ENCODE data around the gene CTXND1. TPM values are rescaled to one million over a fixed set of nuclear protein-coding genes. Genes with fewer than 3 reads are reported as not detected.
"Not testable (repeated sequence)": the region's sequence is repeated elsewhere in the genome, so short reads cannot be mapped to it uniquely, and the experiment has no call there.

The CTXND1 gene
- polyA plus RNA-seq, 4 donors: 9.4 to 14.1 (median 11.8) TPM

- DNase-seq (ENCODE audit: low read depth in 4 of 4, low spot score in 3 of 4): no peak
These were observed 89.9 kb downstream of the CTXND1 start for GRCh38 chr15:80162059-80162554.

- DNase-seq (ENCODE audit: low read depth in 4 of 4, low spot score in 3 of 4): no peak
These were observed 90.5 kb downstream of the CTXND1 start for GRCh38 chr15:80161468-80162016.

- DNase-seq (ENCODE audit: low read depth in 4 of 4, low spot score in 3 of 4): no peak
These were observed 91.3 kb downstream of the CTXND1 start for GRCh38 chr15:80160570-80161156.

- no peak for DNase-seq (ENCODE audit: low read depth in 4 of 4, low spot score in 3 of 4)
These were observed 92.0 kb downstream of the CTXND1 start for GRCh38 chr15:80159811-80160569.

GRCh38 chr15:80159301-80159700 is 92.7 kb downstream of the CTXND1 start:
- DNase-seq (ENCODE audit: low read depth in 4 of 4, low spot score in 3 of 4): no peak

- no peak for DNase-seq (ENCODE audit: low read depth in 4 of 4, low spot score in 3 of 4)
These were observed 94.8 kb downstream of the CTXND1 start for GRCh38 chr15:80157215-80157614.

GRCh38 chr15:80156176-80156720 is 95.8 kb downstream of the CTXND1 start:
- DNase-seq (ENCODE audit: low read depth in 4 of 4, low spot score in 3 of 4): no peak

- not testable (repeated sequence) for DNase-seq (ENCODE audit: low read depth in 4 of 4, low spot score in 3 of 4)
These were observed 96.4 kb downstream of the CTXND1 start for GRCh38 chr15:80155378-80156175.

- DNase-seq (ENCODE audit: low read depth in 4 of 4, low spot score in 3 of 4): no peak
These were observed 97.0 kb downstream of the CTXND1 start for GRCh38 chr15:80155001-80155377.

- DNase-seq (ENCODE audit: low read depth in 4 of 4, low spot score in 3 of 4): no peak
These were observed 97.7 kb downstream of the CTXND1 start for GRCh38 chr15:80154336-80154735.

GRCh38 chr15:80153900-80154299 is 98.1 kb downstream of the CTXND1 start:
- DNase-seq (ENCODE audit: low read depth in 4 of 4, low spot score in 3 of 4): no peak

- peak in 3 of 4 donors; percentile 38 to 44 (median 38) for DNase-seq (ENCODE audit: low read depth in 4 of 4, low spot score in 3 of 4)
These were observed 98.8 kb downstream of the CTXND1 start, which contains the start of gene FAH for GRCh38 chr15:80152896-80153876. Gene FAH, plus strand, starts transcription at chr15:80152999. Its CDS starts 56 bp downstream, at chr15:80153055.

GRCh38 chr15:80152180-80152895 is 99.7 kb downstream of the CTXND1 start:
- DNase-seq (ENCODE audit: low read depth in 4 of 4, low spot score in 3 of 4): peak; percentile 49 to 83 (median 74)

- DNase-seq (ENCODE audit: low read depth in 4 of 4, low spot score in 3 of 4): no peak
These were observed 100.4 kb downstream of the CTXND1 start for GRCh38 chr15:80151576-80151975.

GRCh38 chr15:80151148-80151547 is 100.9 kb downstream of the CTXND1 start:
- DNase-seq (ENCODE audit: low read depth in 4 of 4, low spot score in 3 of 4): no peak
